WTC11 (cell line): ENCODE results near the gene GAK. TPM values are rescaled to one million over a fixed set of nuclear protein-coding genes. Genes with fewer than 3 reads are reported as not detected.

Experiments
- ATAC-seq: fragments of 200-7000 bp; cut with Tn5 transposase; 2 replicates; pipeline ENCODE4 v1.10.0; 2021; ENCODE audit warnings: mild to moderate bottlenecking, moderate library complexity
- CTCF ChIA-PET: fragments of 300-600 bp; sonication (Branson Sonifier 250); formaldehyde crosslinking; loops from one replicate; lab custom pipeline; 2021; ENCODE audit warnings: antibody characterized with exemption; lab: Charles Lee
- POLR2A ChIA-PET: fragments of 350-600 bp; sonication (Branson Sonifier 250); formaldehyde crosslinking; loops from one replicate; lab custom pipeline; 2021; ENCODE audit warnings: antibody characterized with exemption; lab: Charles Lee
- DNase-seq: peaks from one replicate; pipeline ENCODE4 v3.0.0; 2021; ENCODE audit warnings: low spot score
- H3K27ac Mint-ChIP-seq: 2 replicates; pipeline ENCODE4 v1.8.0; 2021; ENCODE audit warnings: mixed read lengths
- H3K27me3 Mint-ChIP-seq: 2 replicates; pipeline ENCODE4 v1.8.0; 2021; ENCODE audit warnings: low read depth, mild to moderate bottlenecking, moderate library complexity, mixed read lengths
- H3K36me3 Mint-ChIP-seq: 2 replicates; pipeline ENCODE4 v1.8.0; 2021; ENCODE audit warnings: mixed read lengths
- H3K4me1 Mint-ChIP-seq: 2 replicates; pipeline ENCODE4 v1.8.0; 2022; ENCODE audit warnings: mixed read lengths
- H3K4me3 Mint-ChIP-seq: 2 replicates; pipeline ENCODE4 v1.8.0; 2021; ENCODE audit warnings: mild to moderate bottlenecking, moderate library complexity, mixed read lengths
- H3K9me3 Mint-ChIP-seq: 2 replicates; pipeline ENCODE4 v1.8.0; 2021; ENCODE audit warnings: mixed read lengths
- ERG ChIP-seq: fragments of 250-450 bp; sonication (Bioruptor Pico); IDR thresholded peaks from 2 replicates; pipeline ENCODE4 v1.8.0; 2021; ENCODE audit warnings: mild to moderate bottlenecking
- PRDM15 ChIP-seq: sonication (generic); formaldehyde crosslinking; IDR thresholded peaks from 2 replicates; pipeline ENCODE4 v1.8.0; 2022; ENCODE audit warnings: missing genetic modification reagents
- PREB ChIP-seq: sonication (generic); formaldehyde crosslinking; IDR thresholded peaks from 2 replicates; pipeline ENCODE4 v1.8.1; 2022; ENCODE audit warnings: mild to moderate bottlenecking, missing genetic modification reagents, moderate library complexity, borderline replicate concordance
- PRRX2 ChIP-seq: fragments of 250-450 bp; sonication (Bioruptor Pico); IDR thresholded peaks from 2 replicates; pipeline ENCODE4 v1.8.0; 2021; ENCODE audit warnings: mild to moderate bottlenecking
- RORB ChIP-seq: fragments of 250-450 bp; sonication (Bioruptor Pico); IDR thresholded peaks from 2 replicates; pipeline ENCODE4 v1.9.0; 2021; ENCODE audit warnings: mild to moderate bottlenecking
- USF2 ChIP-seq: sonication (generic); formaldehyde crosslinking; IDR thresholded peaks from 2 replicates; pipeline ENCODE4 v1.8.1; 2023; ENCODE audit warnings: mild to moderate bottlenecking, missing genetic modification reagents, moderate library complexity
- ZNF423 ChIP-seq: fragments of 250-450 bp; sonication (Bioruptor Pico); IDR thresholded peaks from 2 replicates; pipeline ENCODE4 v2.1.2; 2022; ENCODE audit warnings: mild to moderate bottlenecking, moderate library complexity
- ZNF532 ChIP-seq: fragments of 250-450 bp; sonication (Bioruptor Pico); IDR thresholded peaks from 2 replicates; pipeline ENCODE4 v1.9.0; 2021; ENCODE audit warnings: mild to moderate bottlenecking, borderline replicate concordance
- total RNA-seq: library from RNA; stranded (reverse); gene quantifications from 3 replicates; pipeline ENCODE4 v1.2.3, GENCODE V29; 2021

Gene GAK
- total RNA-seq, 1 experiment from 2014 or later, result 121 TPM

- Mint-ChIP-seq H3K4me1 (no peaks in the 10 kb centered on the region), H3K9me3 (peaks cover 32% of the 10 kb centered on the region), H3K27me3 (no peaks in the 10 kb centered on the region), H3K4me3 (no peak overlapping the region), H3K36me3 (peaks cover 5% of the 10 kb centered on the region), H3K27ac (no peak overlapping the region)
- POLR2A ChIA-PET, result no interaction called here
- CTCF ChIA-PET, result no interaction called here
- DNase-seq (no peak), ATAC-seq (no peak)
- no peak for TF ChIP-seq PREB (CRISPR knock-in tag)
- no peak for TF ChIP-seq USF2 (CRISPR knock-in tag)
- TF ChIP-seq ERG (CRISPR knock-in tag), result no peak
Observed at GRCh38 chr4:837772-838171, 94.3 kb downstream of the GAK start.

GRCh38 chr4:836750-837301 is 95.3 kb downstream of the GAK start:
- POLR2A ChIA-PET, result no interaction called here
- Mint-ChIP-seq H3K27ac (no peak overlapping the region), H3K4me1 (no peaks in the 10 kb centered on the region)
- TF ChIP-seq PRDM15 (CRISPR knock-in tag) (no peak), ZNF532 (CRISPR knock-in tag) (no peak), RORB (CRISPR knock-in tag) (no peak), PREB (CRISPR knock-in tag) (no peak), PRRX2 (CRISPR knock-in tag) (no peak), ZNF423 (CRISPR knock-in tag) (no peak)
- TF ChIP-seq, all 79 proteins: peak for 0
- peaks cover 30% of the 10 kb centered on the region for H3K9me3 Mint-ChIP-seq
- H3K27me3 Mint-ChIP-seq, result no peaks in the 10 kb centered on the region
- DNase-seq, result no peak
- no peak for ATAC-seq
- no peak overlapping the region for H3K4me3 Mint-ChIP-seq
- peaks cover 5% of the 10 kb centered on the region for H3K36me3 Mint-ChIP-seq
- CTCF ChIA-PET, result no interaction called here
